Measurements from ENCODE around the gene PPIL3. TPM values are rescaled to one million over a fixed set of nuclear protein-coding genes. Genes with fewer than 3 reads are reported as not detected.
"Not testable (repeated sequence)": the region's sequence is repeated elsewhere in the genome, so short reads cannot be mapped to it uniquely, and the experiment has no call there.

PPIL3 gene
- total RNA-seq, result 22.3 TPM

- ATAC-seq, result peak; percentile 95
Observed at GRCh38 chr2:200888704-200889625, at the start of gene PPIL3, which contains the start of gene NIF3L1. TSS of gene PPIL3 (minus strand) at chr2:200889077. CDS start at chr2:200887615, 1,462 bp downstream. TSS of gene NIF3L1 (plus strand) at chr2:200889371. CDS start at chr2:200891944, 2,573 bp downstream.

- no peak for ATAC-seq
Observed at GRCh38 chr2:200930947-200931626, 42.2 kb upstream of the PPIL3 start.

GRCh38 chr2:200929334-200930249 lies 40.7 kb upstream of the PPIL3 start:
- no peak for ATAC-seq

GRCh38 chr2:200922439-200922838 lies 33.6 kb upstream of the PPIL3 start:
- no peak for ATAC-seq

GRCh38 chr2:200913654-200914053 lies 24.8 kb upstream of the PPIL3 start:
- ATAC-seq, result no peak

GRCh38 chr2:200909958-200910357 lies 21.1 kb upstream of the PPIL3 start:
- ATAC-seq, result no peak

GRCh38 chr2:200905618-200906296 lies 16.9 kb upstream of the PPIL3 start:
- ATAC-seq, result peak; percentile 77

- peak; percentile 95 for ATAC-seq
Observed at GRCh38 chr2:200901459-200902072, 12.7 kb upstream of the PPIL3 start.

GRCh38 chr2:200899482-200899881 lies 10.6 kb upstream of the PPIL3 start:
- ATAC-seq, result no peak

GRCh38 chr2:200881715-200882249 lies 7.1 kb downstream of the PPIL3 start:
- ATAC-seq, result not testable (repeated sequence)

- ATAC-seq, result no peak
Observed at GRCh38 chr2:200878289-200878880, 10.5 kb downstream of the PPIL3 start.

GRCh38 chr2:200877443-200877842 lies 11.4 kb downstream of the PPIL3 start:
- ATAC-seq, result no peak

GRCh38 chr2:200873560-200873959 lies 15.3 kb downstream of the PPIL3 start:
- no peak for ATAC-seq

- ATAC-seq, result no peak
Observed at GRCh38 chr2:200871151-200871550, 17.7 kb downstream of the PPIL3 start.

GRCh38 chr2:200869014-200869413 lies 19.9 kb downstream of the PPIL3 start:
- no peak for ATAC-seq

- peak; percentile 92 for ATAC-seq
Observed at GRCh38 chr2:200864176-200865034, 24.5 kb downstream of the PPIL3 start, which contains the start of gene CLK1. TSS of gene CLK1 (minus strand) at chr2:200864658. CDS start at chr2:200861862, 2,796 bp downstream.

GRCh38 chr2:200863782-200864175 lies 25.1 kb downstream of the PPIL3 start:
- peak; percentile 6 for ATAC-seq

- ATAC-seq, result peak; percentile 10
Observed at GRCh38 chr2:200862532-200863000, 26.3 kb downstream of the PPIL3 start.

- no peak for ATAC-seq
Observed at GRCh38 chr2:200861617-200862155, 27.2 kb downstream of the PPIL3 start.
